AML-193 (cell line): ENCODE data around the gene CNPY2.
"Not testable (repeated sequence)": the region's sequence is repeated elsewhere in the genome, so short reads cannot be mapped to it uniquely, and the experiment has no call there.

Source experiments
- DNase-seq, 2 experiments: peaks; one replicate each; lab custom pipeline; 2025; lab: John Stamatoyannopoulos, UW

The CNPY2 gene

GRCh38 chr12:56315622-56316473 lies at the start of gene CNPY2:
TSS of gene CNPY2 (minus strand) at chr12:56315988. CDS start at chr12:56315217, 771 bp downstream.
- DNase-seq: peak; percentile 95

GRCh38 chr12:56362130-56363059 lies 46.6 kb upstream of the CNPY2 start, which contains the start of gene APOF:
TSS of gene APOF (minus strand) at chr12:56362857. CDS start at chr12:56362745, 112 bp downstream.
- no peak for DNase-seq

GRCh38 chr12:56361487-56362129 lies 45.8 kb upstream of the CNPY2 start:
- no peak for DNase-seq

- DNase-seq: peak; percentile 99
Measured at GRCh38 chr12:56359851-56360767, 44.3 kb upstream of the CNPY2 start, which contains the start of gene STAT2. TSS of gene STAT2 (minus strand) at chr12:56360107. CDS start at chr12:56356571, 3,536 bp downstream.

- DNase-seq: peak; percentile 51
Measured at GRCh38 chr12:56358836-56359532, 43.2 kb upstream of the CNPY2 start.

- DNase-seq: no peak
Measured at GRCh38 chr12:56351325-56351724, 35.5 kb upstream of the CNPY2 start.

GRCh38 chr12:56350662-56351061 lies 34.9 kb upstream of the CNPY2 start:
- DNase-seq: no peak

- DNase-seq: no peak
Measured at GRCh38 chr12:56348776-56349175, 33.0 kb upstream of the CNPY2 start.

GRCh38 chr12:56347255-56347654 lies 31.5 kb upstream of the CNPY2 start:
- not testable (repeated sequence) for DNase-seq

GRCh38 chr12:56346675-56347074 lies 30.9 kb upstream of the CNPY2 start:
- no peak for DNase-seq

GRCh38 chr12:56342290-56342689 lies 26.5 kb upstream of the CNPY2 start:
- DNase-seq: not testable (repeated sequence)

- DNase-seq: no peak
Measured at GRCh38 chr12:56341616-56342015, 25.8 kb upstream of the CNPY2 start.

GRCh38 chr12:56339158-56339422 lies 23.3 kb upstream of the CNPY2 start:
- no peak for DNase-seq

- DNase-seq: peak in 1 of 2 experiments; percentile 7
Measured at GRCh38 chr12:56338308-56339157, 22.7 kb upstream of the CNPY2 start, which contains the start of gene IL23A. TSS of gene IL23A (plus strand) at chr12:56338884. CDS start at chr12:56339045, 161 bp downstream.

- no peak for DNase-seq
Measured at GRCh38 chr12:56337753-56338251, 22.0 kb upstream of the CNPY2 start.

GRCh38 chr12:56336361-56337167 lies 20.8 kb upstream of the CNPY2 start:
- no peak for DNase-seq

- not testable (repeated sequence) for DNase-seq
Measured at GRCh38 chr12:56335527-56335926, 19.7 kb upstream of the CNPY2 start.

- no peak for DNase-seq
Measured at GRCh38 chr12:56334490-56334793, 18.7 kb upstream of the CNPY2 start.
